A549 (cell line): Measurements from ENCODE around the gene DHRS3. TPM values are rescaled to one million over a fixed set of nuclear protein-coding genes. Genes with fewer than 3 reads are reported as not detected.

Source experiments
- ATAC-seq, 2 experiments: fragments of 200-7000 bp in 1 of 2; fragments of >200 bp in 1 of 2; cut with Nextera tagmentation in 1 of 2; cut with Tn5 transposase in 1 of 2; 3 replicates each; pipeline versions ENCODE4 v1.8.0 to v1.9.1; 2018 to 2020; ENCODE audit warnings: mild to moderate bottlenecking in 1 of 2, moderate library complexity in 1 of 2
- CTCF ChIA-PET: fragments of 300-600 bp; sonication (Branson Sonifier 250); formaldehyde crosslinking; extraction: SDS; loops from one replicate; lab custom pipeline; 2021; ENCODE audit warnings: antibody characterized with exemption, inconsistent platforms; lab: Yijun Ruan, JAX
- POLR2A ChIA-PET: fragments of 350-600 bp; formaldehyde crosslinking; extraction: SDS; loops from one replicate; lab custom pipeline; 2021; ENCODE audit warnings: antibody characterized with exemption, inconsistent platforms; lab: Yijun Ruan, JAX
- DNase-seq, 2 experiments: peaks; one replicate each; pipeline versions ENCODE4 v3.0.0 to v3.0.0-alpha.2; 2011 to 2016; ENCODE audit warnings: low read depth in 1 of 2, low spot score in 1 of 2
- FAIRE-seq: peaks from 2 replicates; lab custom pipeline; 2011; peaks lifted over from hg19 to GRCh38; lab: Jason Lieb, UNC
- H3K27ac ChIP-seq, 2 experiments: fragments of >200 bp; sonication (Bioruptor Twin); formaldehyde crosslinking; 3 replicates each; pipeline ENCODE4 v1.5.1; 2016 to 2017
- H3K4me1 ChIP-seq: fragments of >200 bp; sonication (Bioruptor Twin); formaldehyde crosslinking; 3 replicates; pipeline ENCODE4 v1.6.1; 2016
- H3K4me2 ChIP-seq: fragments of >200 bp; sonication (Bioruptor Twin); formaldehyde crosslinking; 3 replicates; pipeline ENCODE4 v1.6.1; 2016
- H3K4me3 ChIP-seq: fragments of >200 bp; sonication (Bioruptor Twin); formaldehyde crosslinking; 3 replicates; pipeline ENCODE4 v1.5.1; 2016
- H3K9me3 ChIP-seq: fragments of >200 bp; sonication (Bioruptor Twin); formaldehyde crosslinking; 3 replicates; pipeline ENCODE4 v1.6.1; 2016
- BHLHE40 ChIP-seq: IDR thresholded peaks from 2 replicates; pipeline ENCODE4 v1.6.1; 2012; ENCODE audit warnings: low read depth, low read length, inconsistent platforms
- CBX2 ChIP-seq: fragments of 200-600 bp; sonication (generic); IDR thresholded peaks from 2 replicates; pipeline ENCODE4 v1.6.1; 2016; ENCODE audit warnings: low read depth, mild to moderate bottlenecking, borderline replicate concordance
- CBX8 ChIP-seq: fragments of 200-600 bp; sonication (generic); IDR thresholded peaks from 2 replicates; pipeline ENCODE4 v1.6.1; 2016
- CHD2 ChIP-seq: fragments of 150-350 bp; IDR thresholded peaks from 2 replicates; pipeline ENCODE4 v1.6.1; 2014; ENCODE audit warnings: low read length; ENCODE audit not compliant: partially characterized antibody
- EHF ChIP-seq: fragments of 250-450 bp; sonication (Bioruptor Pico); IDR thresholded peaks from 2 replicates; pipeline ENCODE4 v1.5.0; 2020; ENCODE audit warnings: mild to moderate bottlenecking
- ELK1 ChIP-seq: fragments of 150-350 bp; IDR thresholded peaks from 2 replicates; pipeline ENCODE4 v1.6.1; 2014; ENCODE audit warnings: low read depth, mild to moderate bottlenecking, low read length
- ESRRA ChIP-seq: fragments of 150-350 bp; IDR thresholded peaks from 2 replicates; pipeline ENCODE4 v1.6.1; 2014; ENCODE audit warnings: mild to moderate bottlenecking, low read length, borderline replicate concordance
- GATA3 ChIP-seq: IDR thresholded peaks from 2 replicates; pipeline ENCODE4 v1.6.1; 2012; ENCODE audit warnings: borderline replicate concordance
- HOXA7 ChIP-seq: fragments of 250-450 bp; sonication (Bioruptor Pico); IDR thresholded peaks from 2 replicates; pipeline ENCODE4 v1.5.0; 2020; ENCODE audit warnings: mild to moderate bottlenecking, moderate library complexity
- KDM5A ChIP-seq: fragments of 200-600 bp; sonication (generic); IDR thresholded peaks from 2 replicates; pipeline ENCODE4 v1.6.1; 2016; ENCODE audit warnings: antibody characterized with exemption, mild to moderate bottlenecking
- MAX ChIP-seq: IDR thresholded peaks from 2 replicates; pipeline ENCODE4 v1.6.1; 2012
- MAZ ChIP-seq: fragments of 150-350 bp; IDR thresholded peaks from 2 replicates; pipeline ENCODE4 v1.6.1; 2014; ENCODE audit warnings: antibody characterized with exemption, low read depth, low read length, borderline replicate concordance
- NR3C1 ChIP-seq: fragments of >200 bp; sonication (Bioruptor Twin); formaldehyde crosslinking; IDR thresholded peaks from 3 replicates; pipeline ENCODE4 v1.6.1; 2017
- PBX3 ChIP-seq: IDR thresholded peaks from 2 replicates; pipeline ENCODE4 v1.6.1; 2012
- POLR2AphosphoS2 ChIP-seq: conservative IDR thresholded peaks from 2 replicates; pipeline ENCODE4 v1.6.1; 2012; ENCODE audit warnings: low read length, improper control_type of control experiment, inconsistent platforms
- RARB ChIP-seq: fragments of 250-450 bp; sonication (Bioruptor Pico); IDR thresholded peaks from 2 replicates; pipeline ENCODE4 v1.8.0; 2021; ENCODE audit warnings: mild to moderate bottlenecking, moderate library complexity
- RCOR1 ChIP-seq: fragments of 150-350 bp; IDR thresholded peaks from 2 replicates; pipeline ENCODE4 v1.6.1; 2014; ENCODE audit warnings: antibody characterized with exemption, low read length, low read depth
- REST ChIP-seq: fragments of 200-600 bp; sonication (generic); IDR thresholded peaks from 2 replicates; pipeline ENCODE4 v1.6.1; 2016; ENCODE audit warnings: antibody characterized with exemption, mild to moderate bottlenecking, moderate library complexity
- RFX5 ChIP-seq: fragments of 450-650 bp; IDR thresholded peaks from 2 replicates; pipeline ENCODE4 v1.7.1; 2014; ENCODE audit warnings: antibody characterized with exemption, mild to moderate bottlenecking, moderate library complexity
- SMC3 ChIP-seq: fragments of >200 bp; sonication (Bioruptor Twin); formaldehyde crosslinking; IDR thresholded peaks from 3 replicates; pipeline ENCODE4 v1.6.1; 2018; ENCODE audit warnings: inconsistent platforms
- SREBF2 ChIP-seq: fragments of 450-650 bp; IDR thresholded peaks from 2 replicates; pipeline ENCODE4 v1.6.1; 2014; ENCODE audit warnings: mild to moderate bottlenecking, moderate library complexity
- TFCP2L1 ChIP-seq: fragments of 250-450 bp; sonication (Bioruptor Pico); IDR thresholded peaks from 2 replicates; pipeline ENCODE4 v1.5.0; 2021; ENCODE audit warnings: mild to moderate bottlenecking
- TP53 ChIP-seq: fragments of 250-450 bp; sonication (Bioruptor Pico); IDR thresholded peaks from 2 replicates; pipeline ENCODE4 v1.5.0; 2021; ENCODE audit warnings: mild to moderate bottlenecking, moderate library complexity
- USF2 ChIP-seq: fragments of 450-650 bp; IDR thresholded peaks from 2 replicates; pipeline ENCODE4 v1.6.1; 2014; ENCODE audit warnings: antibody characterized with exemption
- ZNF302 ChIP-seq: fragments of 250-450 bp; sonication (Bioruptor Pico); IDR thresholded peaks from 2 replicates; pipeline ENCODE4 v1.9.0; 2021; ENCODE audit warnings: inconsistent platforms, mild to moderate bottlenecking, moderate library complexity
- WGBS: methylation state at CpG from one replicate; pipeline ENCODE4 v1.1.6; 2017; ENCODE audit errors: missing lambda C conversion rate; 5-methylcytosine and 5-hydroxymethylcytosine counted together
- polyA plus RNA-seq, 4 experiments: library from polyadenylated mRNA; depleted of rRNA in 3 of 4; stranded (reverse); fragments of >200 nt; fragmentation: RNase III in 1 of 4; extraction: RNeasy Plus Mini Kit Qiagen cat#74134 plus additional on column Dnase treatment in 1 of 4; gene quantifications; 2 replicates in 3 of 4; 3 replicates in 1 of 4; pipeline ENCODE4 v1.2.3, GENCODE V29; 2011 to 2017

DHRS3 gene
- polyA plus RNA-seq, 2 of the 4 experiments (the other 2 are of a cell fraction): 62.7 to 79.7 TPM

- peaks cover 77% of the 10 kb centered on the region for H3K4me1 ChIP-seq
- POLR2A ChIA-PET: interaction anchor here (1.7 to 1.9 kb wide), 2 partner anchors 9 to 13 kb away, joined by 6 to 9 read pairs; partner anchors contain the start of gene DHRS3
- H3K4me2 ChIP-seq: peak overlapping the region; percentile 46
- H3K9me3 ChIP-seq: 0 out of 3 replicates have a peak, but pooled peaks cover 2% of the 10 kb centered on the region
- DNase-seq (no peak), FAIRE-seq (no peak), ATAC-seq (peak; percentile 37 to 54; a peak in 3 of 6 replicates)
- TF ChIP-seq POLR2AphosphoS2 (peak; percentile 82; the same call in 1 of the 2 replicates), SMC3 (no peak), HOXA7 (peak; percentile 67), TP53 (CRISPR knock-in tag) (peak; percentile 74; the same call in 1 of the 2 replicates), CHD2 (no peak), TFCP2L1 (0 out of 2 replicates have a peak, but pooled peaks have one; percentile 15)
- 92% methylated on average over 4 of the region's 5 CpGs for WGBS
- CTCF ChIA-PET: interaction anchor here (1.4 kb wide), 2 partner anchors 9 to 18 kb away, joined by 3 to 4 read pairs; no protein-coding TSS in a partner anchor
- peak overlapping the region; percentile 64 to 100 for H3K27ac ChIP-seq
- no peak overlapping the region for H3K4me3 ChIP-seq
Measured at GRCh38 chr1:12609469-12610003, 8.5 kb downstream of the DHRS3 start.

- WGBS: 44% methylated on average over 5 of the region's 5 CpGs
- FAIRE-seq (no peak), DNase-seq (peak in 1 of 2 experiments; percentile 40), ATAC-seq (peak in 1 of 2 experiments; percentile 8; a peak in 3 of 6 replicates)
- no peak for TF ChIP-seq HOXA7
- TF ChIP-seq EHF (CRISPR knock-in tag): no peak
- peak; percentile 8; the same call in 1 of the 2 replicates for TF ChIP-seq RARB (CRISPR knock-in tag)
- no peak for TF ChIP-seq KDM5A
- no peak for TF ChIP-seq GATA3
- TF ChIP-seq MAZ: no peak
- no peak for TF ChIP-seq RCOR1
- no peak for TF ChIP-seq SREBF2
- no peak for TF ChIP-seq MAX
- peak; percentile 6; the same call in 1 of the 2 replicates for TF ChIP-seq REST
- TF ChIP-seq ESRRA: no peak
- no peak for TF ChIP-seq RFX5
- TF ChIP-seq POLR2AphosphoS2: peak; percentile 89; the same call in 1 of the 2 replicates
- Histone ChIP-seq H3K4me3 (no peak overlapping the region), H3K27ac (peak overlapping the region; percentile 64 to 100), H3K4me1 (peaks cover 75% of the 10 kb centered on the region), H3K4me2 (peak overlapping the region; percentile 46), H3K9me3 (0 out of 3 replicates have a peak, but pooled peaks cover 2% of the 10 kb centered on the region)
- POLR2A ChIA-PET: interaction anchor here (1.7 kb wide), 1 partner anchor 10 kb away, joined by 9 read pairs; the partner anchor contains the start of gene DHRS3
- CTCF ChIA-PET: no interaction called here
Measured at GRCh38 chr1:12608311-12608957, 9.6 kb downstream of the DHRS3 start.

- FAIRE-seq (no peak), ATAC-seq (no peak), DNase-seq (no peak)
- Histone ChIP-seq H3K9me3 (0 out of 3 replicates have a peak, but pooled peaks cover 2% of the 10 kb centered on the region), H3K4me3 (no peak overlapping the region), H3K4me1 (peaks cover 77% of the 10 kb centered on the region), H3K27ac (peak overlapping the region; percentile 53 to 100; a peak in 5 of 6 replicates), H3K4me2 (no peak overlapping the region)
- ChIA-PET POLR2A (interaction anchor here (1.9 kb wide), 1 partner anchor 11 kb away, joined by 7 read pairs; no protein-coding TSS in a partner anchor), CTCF (no interaction called here)
- 90% methylated on average over 3 of the region's 3 CpGs for WGBS
- TF ChIP-seq CBX2: no peak
- no peak for TF ChIP-seq TFCP2L1
- TF ChIP-seq BHLHE40: no peak
- TF ChIP-seq PBX3: no peak
- TF ChIP-seq SREBF2: no peak
- TF ChIP-seq USF2: no peak
- TF ChIP-seq ZNF302 (CRISPR knock-in tag): no peak
- TF ChIP-seq ELK1: no peak
- TF ChIP-seq CBX8: no peak
- no peak for TF ChIP-seq NR3C1
Measured at GRCh38 chr1:12607263-12607662, 10.7 kb downstream of the DHRS3 start.
